HG02763 (cell line): ENCODE data around the gene PLCXD1.
A peak's percentile ranks its signal among the peaks of the same experiment; 100 is the strongest.
"Not testable (repeated sequence)": the region's sequence is repeated elsewhere in the genome, so short reads cannot be mapped to it uniquely, and the experiment has no call there.

Experiments
- ATAC-seq: cut with Tn5 transposase; IDR thresholded peaks from one replicate; pipeline ENCODE4 v1.9.1; 2021; ENCODE audit warnings: mild to moderate bottlenecking, moderate library complexity; ENCODE audit not compliant: unreplicated experiment

Gene PLCXD1

DNA sequence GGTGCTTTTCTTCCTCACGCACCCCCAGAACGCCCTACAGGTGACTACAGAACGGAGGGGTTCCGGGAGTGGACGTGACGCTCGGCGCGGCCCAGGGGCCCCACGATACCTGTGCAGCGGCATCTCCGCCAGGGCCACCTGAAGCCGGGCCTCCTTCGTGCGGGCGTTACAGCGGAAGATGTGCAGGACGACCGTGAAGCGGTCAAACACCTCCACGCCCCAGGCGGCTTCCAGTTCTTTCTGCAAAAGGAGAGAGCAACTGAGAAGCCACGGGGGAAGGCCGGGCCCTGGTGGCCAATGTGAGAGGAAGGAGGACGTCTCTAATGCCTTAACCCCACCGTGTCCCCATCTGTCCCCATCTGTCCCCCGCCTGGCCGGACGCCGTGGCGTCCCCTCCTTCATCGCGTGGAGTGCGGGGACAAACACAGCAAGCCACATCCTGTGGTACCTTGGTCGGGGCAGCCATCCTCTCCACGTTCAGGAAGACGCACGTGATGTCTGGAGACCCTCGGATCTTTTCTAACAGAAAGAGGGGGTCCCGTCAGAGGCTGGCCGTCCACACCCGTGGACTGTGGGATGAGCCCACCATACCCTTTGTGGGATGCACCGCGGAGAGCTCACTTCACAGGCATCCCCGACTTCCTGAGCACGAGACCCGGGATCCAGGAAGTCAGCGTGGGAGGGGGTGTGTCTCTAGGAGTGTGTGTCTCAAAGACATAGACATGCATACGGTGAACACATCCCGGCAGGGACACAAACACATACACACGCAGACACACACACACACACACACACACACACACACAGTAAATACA is 33.8 kb downstream of the PLCXD1 start:
- no peak for ATAC-seq

DNA sequence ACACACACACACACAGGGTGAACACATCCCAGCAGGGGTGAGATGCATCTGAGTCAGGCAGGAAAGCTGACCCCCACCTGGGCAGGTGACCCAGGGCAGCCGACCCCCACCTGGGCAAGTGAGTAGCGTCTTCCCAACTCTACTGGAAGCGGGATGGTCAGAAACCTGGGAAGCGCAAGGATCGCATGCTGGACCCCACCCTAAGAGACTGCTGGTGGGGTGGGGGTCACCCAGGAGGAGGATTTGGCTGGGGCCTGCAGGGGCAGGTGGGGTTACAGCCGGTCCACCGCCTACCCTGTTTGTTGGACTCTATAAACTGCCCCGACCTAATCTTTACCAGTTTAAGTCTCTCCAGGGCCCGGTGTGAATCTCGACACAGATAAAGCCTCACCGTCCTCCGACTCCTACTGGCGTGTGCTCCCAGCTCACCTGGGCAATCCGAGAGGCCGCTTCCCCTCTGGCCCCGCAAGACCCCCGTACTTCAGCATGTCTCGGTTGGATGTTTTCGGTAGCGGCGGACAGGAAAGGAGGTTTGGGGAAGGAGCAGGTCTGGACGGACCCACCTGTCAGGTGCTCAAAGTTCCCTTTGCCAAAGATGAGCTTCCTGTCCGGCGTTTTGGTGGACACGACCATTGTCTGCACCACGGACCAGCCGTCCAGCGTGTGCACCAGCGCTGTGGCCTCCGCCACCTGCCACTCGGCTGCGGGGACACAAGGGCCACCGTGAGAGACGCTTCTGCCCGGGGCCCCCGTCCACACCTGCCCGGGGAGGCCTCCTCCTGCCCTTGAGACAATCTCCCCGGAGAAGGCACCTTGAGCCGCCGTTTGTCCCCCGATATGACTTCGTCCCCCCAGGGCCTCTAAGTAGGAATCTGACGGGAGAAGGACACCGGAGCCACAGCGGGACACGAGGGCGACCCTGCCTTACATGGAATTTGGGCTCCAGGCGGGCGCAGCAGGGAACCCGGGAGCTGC is 35.5 kb downstream of the PLCXD1 start:
- ATAC-seq: no peak

DNA sequence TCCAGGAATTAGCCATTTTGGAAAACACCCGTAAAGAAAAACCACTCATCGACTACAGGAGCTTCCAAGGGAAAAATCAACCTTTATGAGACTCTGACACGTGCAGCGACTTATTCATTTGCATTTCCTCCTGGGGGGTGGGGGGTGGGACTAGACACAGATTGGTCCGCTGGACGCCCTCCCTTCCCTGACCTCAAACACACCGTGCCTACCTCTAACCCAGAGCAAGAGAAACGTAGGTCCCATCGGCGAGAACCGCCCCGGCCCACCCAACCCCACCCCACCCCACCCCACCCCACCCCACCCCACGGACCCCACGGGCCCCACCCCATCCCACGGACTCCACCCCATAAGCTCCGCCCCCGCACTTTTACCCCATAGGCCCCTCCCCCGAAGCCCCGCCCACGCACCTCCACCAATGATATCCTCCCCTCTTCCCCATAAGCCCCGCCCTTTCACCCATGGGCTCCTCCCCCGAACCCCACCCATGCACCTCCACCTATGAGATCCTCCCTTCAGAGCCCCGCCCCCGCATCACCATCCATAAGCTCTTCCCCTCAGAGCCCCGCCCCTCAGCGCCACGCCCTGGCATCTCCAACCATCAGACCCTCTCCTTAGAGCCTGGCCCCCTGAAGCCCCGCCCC is 36.4 kb downstream of the PLCXD1 start:
- ATAC-seq: no peak

DNA sequence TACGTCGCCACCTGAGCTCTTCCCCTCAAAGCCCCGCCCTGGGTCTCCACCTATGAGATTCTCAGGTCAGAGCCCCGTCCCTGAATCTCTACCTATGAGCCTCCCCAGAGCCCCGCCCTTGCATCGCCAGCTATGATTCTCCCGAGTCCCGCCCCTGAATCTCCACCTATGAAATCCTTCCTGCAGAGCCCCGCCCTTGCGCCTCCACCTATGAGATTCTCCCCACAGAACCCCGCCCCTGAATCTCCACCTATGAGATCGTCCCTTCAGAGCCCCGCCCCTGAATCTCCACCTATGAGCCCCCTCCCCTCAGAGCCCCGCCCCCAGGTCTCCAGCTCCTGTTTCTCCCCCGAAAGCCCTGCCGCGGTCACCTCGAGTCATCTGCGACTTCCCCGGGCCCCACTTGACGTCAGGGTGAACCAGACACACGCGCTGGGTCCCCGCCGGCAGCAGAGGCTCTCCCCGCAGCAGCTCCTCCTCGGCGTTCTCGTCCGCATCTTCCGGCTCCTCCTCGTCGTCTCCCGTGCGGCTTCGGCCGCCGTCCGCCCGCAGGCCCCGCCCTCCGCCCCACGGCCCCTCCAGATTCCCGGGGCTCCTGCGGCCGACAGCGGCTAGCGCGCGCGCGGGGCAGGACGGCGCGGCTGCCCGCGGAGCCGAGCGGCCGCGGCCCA is 37.0 kb downstream of the PLCXD1 start:
- peak; percentile 53 for ATAC-seq

DNA sequence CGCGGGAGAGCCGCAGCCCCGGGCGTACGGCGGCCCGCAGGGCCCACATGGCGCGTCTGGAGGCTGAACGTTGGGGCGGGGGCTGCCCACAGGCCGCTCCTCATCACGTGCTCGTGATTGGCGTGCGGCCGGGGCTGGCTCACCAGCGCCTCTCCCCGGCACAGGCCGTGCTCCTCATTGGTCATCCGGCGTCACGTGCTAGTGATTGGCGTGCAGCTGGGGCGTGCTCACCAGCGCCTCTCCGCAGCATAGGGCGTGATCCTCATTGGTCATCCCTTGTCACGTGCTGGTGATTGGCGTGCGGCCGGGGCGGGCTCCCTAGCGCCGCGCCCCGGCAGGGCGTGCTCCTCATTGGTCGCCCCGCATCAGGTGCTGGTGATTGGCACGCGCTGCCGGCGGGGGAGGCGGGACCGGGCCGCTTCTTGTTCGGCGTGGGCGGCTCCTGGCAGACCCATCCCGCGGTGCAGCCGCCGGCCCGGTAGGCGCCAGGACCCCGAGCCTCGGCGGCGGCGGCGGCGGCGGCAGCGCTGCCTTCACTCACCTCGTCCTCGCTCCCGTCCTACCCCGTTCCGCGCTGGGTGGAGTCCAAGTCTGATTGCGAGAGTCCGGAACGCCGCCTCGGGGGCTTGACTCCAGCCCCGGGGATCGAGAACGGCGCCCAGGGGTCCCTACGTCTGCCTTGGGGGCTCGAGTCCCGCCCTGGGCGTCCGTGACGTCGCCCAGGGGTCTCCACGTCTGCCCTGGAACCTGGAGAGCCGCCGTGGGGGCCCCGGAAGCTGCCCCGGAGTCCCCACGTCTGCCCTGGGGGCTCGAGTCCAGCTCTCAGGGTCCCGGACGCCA is 37.8 kb downstream of the PLCXD1 start, which contains the start of gene GTPBP6:
Gene GTPBP6 (minus strand): TSS at position 58 of the 840 bp plus-strand sequence. CDS start 9 bp downstream, at position 49.
- ATAC-seq: peak; percentile 84

DNA sequence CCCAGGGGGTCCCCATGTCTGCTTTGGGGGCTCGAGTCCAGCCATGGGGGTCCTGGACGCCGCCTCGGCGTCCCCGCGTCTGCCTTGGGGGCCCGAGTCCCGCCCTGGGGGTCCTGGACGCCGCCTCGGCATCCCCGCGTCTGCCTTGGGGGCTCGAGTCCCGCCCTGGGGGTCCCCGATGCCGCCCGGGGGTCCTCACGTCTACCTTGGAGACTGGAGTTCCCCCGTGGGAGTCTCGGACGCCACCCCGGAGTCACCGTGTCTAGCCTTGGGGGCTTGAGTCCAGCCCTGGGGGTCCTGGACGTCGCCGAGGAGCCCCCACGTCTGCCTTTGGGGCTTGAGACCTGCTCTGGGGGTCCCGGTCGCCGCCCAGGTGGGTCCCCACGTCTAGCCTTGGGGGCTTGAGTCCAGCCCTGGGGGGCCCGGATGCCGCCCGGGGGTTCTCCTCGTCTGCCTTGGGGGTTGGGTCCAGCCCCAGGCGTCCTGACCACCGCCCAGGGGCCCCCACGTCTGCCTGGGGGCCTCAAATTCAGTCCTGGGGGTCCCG is 38.5 kb downstream of the PLCXD1 start:
- ATAC-seq: no peak

DNA sequence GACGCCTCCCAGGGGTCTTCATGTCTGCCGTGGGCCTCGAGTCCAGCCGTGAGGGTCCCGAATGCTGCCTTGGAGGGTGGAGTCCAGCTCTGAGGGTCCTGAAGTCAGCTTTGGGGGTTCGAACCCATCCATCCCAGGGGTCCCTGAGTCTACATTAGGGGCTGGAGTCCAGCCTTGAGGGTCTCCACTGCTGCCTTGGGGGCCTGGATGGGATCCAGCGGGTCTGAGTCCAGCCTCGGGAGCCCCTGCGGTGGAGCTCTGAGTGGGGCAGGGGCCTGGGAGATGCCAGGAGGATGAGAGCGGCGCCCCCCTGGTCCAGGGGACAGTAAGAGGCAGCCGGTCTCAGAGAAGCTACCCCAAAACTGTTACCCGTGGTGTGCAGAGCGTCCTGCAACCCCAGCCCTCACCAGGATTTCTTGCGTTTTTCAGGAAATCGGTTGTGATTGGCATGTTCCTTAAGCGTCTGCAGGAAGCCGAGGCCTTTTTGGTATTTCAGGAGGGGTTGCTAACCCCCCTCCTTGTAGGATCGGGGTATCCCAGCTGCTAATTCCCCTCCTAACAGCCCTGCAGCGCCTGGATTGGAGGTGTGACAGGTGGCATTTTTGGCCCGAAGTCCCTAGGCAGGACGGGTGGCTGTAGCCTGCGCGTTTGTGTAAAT is 39.1 kb downstream of the PLCXD1 start:
- no peak for ATAC-seq

DNA sequence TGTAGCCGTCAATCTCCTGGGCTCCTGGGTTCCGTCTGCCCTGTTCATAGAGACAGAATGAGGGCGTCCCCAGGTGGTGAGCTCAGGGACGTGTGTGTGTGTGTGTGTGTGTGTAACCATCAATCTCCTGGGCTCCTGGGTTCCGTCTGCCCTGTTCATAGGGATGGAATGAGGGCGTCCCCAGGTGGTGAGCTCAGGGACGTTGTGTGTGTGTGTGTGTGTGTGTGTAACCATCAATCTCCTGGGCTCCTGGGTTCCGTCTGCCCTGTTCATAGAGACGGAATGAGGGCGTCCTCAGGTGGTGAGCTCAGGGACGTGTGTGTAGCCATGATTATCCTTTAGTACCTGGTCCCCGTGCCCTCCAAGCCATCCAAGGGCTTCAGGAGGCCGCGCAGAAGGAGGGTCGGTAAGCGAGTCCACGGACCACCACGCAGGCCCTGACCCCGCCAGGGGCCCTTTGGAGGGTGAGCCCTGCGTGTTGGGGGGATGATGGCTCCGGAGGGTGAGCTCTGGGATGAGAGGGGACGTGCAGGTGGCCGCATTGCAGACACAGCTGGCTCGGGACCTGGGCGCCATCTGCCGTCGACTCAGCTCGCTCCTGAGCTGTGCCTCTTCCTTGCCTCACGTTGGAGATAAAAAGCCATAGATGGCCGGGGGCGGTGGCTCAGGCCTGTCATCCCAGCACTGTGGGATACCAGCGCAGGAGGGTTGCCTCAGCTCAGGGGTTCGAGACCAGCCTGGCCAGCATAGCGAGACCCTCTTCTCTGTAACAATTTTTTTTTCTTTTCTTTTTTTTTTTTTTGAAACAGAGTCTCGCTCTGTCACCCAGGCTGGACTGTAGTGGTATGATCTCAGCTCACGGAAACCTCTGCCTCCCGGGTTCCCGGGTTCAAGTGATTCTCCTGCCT is 42.8 kb downstream of the PLCXD1 start:
- ATAC-seq: peak; percentile 33

DNA sequence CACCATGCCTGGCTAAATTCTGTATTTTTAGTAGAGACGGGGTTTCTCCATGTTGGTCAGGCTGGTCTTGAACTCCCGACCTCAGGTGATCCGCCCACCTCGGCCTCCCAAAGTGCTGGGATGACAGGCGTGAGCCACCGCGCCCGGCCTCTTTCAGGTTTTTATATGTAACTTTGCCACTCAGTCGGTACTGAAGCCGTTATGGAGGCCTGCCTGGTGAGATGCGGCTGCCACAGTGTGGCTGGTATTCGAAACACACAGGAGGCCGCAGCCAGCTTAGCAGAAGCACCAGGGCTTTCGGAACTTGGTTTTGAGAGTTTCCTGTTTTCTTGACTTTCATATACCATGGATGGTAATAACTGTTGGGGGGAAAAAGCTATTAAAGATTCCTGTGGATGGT is 43.5 kb downstream of the PLCXD1 start:
- ATAC-seq: peak; percentile 28

DNA sequence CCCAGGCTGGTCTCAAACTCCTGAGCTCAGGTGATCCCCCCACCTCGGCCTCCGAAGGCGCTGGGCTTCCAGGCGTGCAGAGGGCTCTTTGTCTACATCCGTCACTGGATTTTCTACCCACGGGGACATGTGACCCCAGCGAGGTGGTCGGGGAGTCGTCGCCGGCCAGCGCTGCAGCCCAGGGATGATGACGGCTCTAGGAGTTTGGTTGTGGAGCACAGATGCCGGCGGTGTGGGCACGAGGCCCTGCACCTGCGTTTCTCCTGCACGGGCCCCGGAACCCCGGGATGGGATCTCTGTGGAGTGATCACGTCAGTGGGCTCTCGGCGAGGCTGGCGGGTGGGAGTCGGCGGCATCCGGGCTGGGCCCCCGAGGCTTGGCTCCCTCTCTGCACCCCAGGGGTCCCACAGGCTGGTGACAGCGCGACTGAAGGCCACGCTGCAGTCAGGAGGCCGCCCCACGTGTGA is 46.5 kb downstream of the PLCXD1 start:
- ATAC-seq: no peak

DNA sequence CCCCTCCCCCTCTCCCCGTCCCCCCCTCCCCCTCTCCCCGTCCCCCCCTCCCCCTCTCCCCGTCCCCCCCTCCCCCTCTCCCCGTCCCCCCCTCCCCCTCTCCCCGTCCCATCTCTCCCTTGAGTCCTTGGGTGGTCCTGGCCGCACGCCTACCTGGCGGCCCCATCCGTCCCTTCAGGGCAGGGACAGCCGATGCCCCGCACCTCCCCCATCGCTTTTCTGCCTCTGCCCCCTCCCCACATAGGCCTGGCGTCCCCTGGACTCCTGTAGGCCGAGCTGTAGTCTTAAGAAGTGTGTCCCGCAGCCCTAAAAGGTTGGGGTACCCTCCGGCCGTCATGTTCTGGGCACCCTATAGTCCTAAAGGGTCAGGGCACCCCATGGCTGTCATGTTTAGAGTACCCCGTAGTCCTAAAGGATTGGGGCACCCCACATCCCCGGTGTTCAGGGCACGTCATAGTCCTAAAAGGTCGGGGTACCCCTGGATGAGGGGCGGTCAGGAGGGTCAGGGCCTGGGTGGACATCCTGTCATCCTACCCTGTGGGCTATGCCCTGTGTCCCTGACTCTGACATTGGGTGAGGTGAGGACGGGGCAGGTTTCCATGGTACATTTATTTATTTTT is 48.2 kb downstream of the PLCXD1 start:
- ATAC-seq: no peak

DNA sequence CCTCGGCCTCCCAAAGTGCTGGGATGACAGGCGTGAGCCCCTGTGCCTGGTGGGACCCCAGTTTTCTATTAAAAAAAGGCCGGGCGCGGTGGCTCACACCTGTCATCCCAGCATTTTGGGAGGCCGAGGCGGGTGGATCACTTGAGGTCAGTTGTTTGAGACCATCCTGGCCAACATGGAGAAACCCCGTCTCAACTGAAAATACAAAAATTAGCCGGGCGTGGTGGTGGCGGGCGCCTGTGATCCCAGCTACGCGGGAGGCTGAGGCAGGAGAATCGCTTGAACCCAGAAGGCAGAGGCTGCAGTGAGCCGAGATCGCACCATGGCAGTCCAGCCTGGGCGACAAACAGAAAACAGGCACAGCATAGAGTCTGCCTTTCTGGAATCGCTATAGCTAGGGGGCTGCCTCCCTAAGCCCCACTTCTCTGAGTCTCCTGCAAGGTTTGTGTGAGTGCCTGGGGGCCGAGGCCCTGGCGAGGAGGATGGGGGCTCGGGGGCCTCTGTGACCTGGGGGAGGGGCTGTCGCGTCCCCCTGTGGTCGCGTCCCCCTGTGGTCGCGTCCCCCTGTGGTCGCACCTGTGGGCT is 49.1 kb downstream of the PLCXD1 start:
- ATAC-seq: not testable (repeated sequence)

DNA sequence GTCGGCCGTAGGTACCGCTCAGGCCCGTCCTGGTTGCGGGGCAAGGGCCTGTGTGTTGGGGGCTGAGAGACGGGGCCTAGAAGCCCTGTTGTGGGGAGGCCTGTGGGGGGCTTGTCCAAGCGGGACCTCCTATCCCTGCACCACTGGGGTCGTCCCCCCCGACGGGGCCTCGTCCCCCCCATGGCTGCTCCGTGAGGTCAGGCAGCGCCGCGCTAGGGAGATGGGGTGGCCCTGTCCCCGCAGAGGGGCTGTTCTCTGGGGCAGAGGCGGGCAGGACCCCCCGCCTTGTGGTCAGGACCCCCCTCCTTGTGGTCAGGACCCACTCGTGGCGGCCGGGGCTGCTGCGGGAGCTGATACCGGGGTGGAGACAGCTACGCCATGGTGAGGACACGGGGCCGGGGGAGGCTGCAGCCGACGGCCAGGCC is 49.6 kb downstream of the PLCXD1 start:
- no peak for ATAC-seq

DNA sequence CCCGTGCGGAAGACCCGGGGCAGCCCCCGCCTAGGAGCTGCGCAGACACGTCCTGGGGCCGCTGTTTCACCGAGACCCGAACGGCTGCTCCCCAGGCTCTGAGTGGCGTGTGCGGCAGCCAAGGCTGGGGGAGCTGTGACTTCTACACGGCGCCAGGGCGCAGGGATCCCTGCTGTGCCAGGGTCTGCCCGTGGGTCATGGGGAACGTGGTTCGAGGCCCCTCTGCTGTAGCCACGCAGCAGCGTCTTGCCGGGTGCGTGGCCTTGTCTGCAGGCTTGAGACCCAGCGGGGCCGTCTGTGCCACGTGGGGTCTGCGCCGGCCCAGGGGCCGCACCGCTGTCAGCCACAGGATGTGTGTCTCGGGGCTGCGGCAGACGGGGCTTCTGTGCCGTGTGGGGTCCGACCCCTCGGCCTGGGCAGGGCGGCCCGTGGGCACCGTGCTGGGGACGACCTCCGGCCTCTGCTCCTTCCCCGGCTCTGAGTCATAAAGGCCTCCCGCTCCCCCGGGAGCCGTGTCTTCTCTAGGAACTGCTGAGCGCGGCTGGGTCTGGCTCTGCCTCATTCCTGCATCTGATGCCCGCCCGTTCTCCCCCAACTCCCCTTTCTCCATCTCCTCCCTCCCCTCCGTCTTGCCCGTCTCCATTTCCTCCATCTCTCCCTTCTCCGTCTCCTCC is 50.1 kb downstream of the PLCXD1 start:
- no peak for ATAC-seq

DNA sequence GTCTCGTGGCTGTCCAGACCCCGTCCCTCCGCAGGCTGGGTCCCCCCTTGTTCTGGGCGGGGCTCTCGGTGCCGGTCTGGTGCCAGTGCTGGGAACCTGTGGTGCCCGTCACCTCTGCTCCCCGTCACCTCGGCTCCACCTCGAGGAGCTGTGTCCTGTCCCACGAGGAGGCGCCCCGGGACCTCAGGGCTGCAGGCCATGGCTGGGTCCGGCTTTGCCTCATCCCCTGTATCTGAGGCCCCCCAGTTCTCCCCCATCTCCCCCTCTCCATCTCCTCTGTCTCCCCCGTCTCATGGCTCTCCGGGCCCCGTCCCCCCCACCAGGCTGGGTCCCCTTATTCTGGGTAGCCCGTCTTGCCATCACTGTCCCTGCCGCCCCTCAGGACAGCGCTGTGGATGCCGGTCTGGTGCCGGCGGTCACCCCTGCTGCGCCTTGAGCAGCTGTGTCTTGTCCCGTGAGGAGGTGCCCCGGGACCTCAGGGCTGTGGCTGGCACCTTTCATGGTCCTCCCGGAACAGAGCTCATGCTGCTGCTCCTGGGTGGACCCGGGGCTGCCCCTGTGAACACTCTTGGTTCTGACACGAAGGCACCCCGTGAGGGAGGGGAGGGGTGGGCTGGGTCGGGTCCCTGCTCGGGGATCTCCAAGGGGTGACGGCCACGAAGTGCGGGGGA is 50.8 kb downstream of the PLCXD1 start:
- no peak for ATAC-seq

DNA sequence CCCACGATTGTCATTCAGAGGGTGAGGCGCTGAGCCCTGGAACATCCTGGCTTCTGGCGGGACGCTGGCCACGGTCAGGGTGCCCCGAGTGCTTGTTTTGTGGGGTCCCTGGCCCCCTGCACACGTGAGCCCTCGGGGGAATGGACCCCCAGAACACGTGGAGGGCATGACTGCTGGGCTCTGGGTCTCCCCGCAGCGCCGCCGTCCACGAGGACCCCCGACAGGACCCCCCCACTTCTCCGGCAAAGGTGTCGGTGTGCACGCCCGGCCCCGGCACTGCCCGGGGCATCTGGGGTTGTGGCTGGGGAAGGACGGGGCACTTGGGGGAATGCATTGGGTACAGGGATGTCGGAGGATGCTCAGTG is 51.3 kb downstream of the PLCXD1 start:
- ATAC-seq: no peak
